ENCODE results near the gene SYT15. TPM values are rescaled to one million over a fixed set of nuclear protein-coding genes. Genes with fewer than 3 reads are reported as not detected.
"Not testable (repeated sequence)": the region's sequence is repeated elsewhere in the genome, so short reads cannot be mapped to it uniquely, and the experiment has no call there.

Gene SYT15
- total RNA-seq (1 to 10 TPM in 6 of 7 donors, under 1 TPM in 1; 0.92 to 8.4 (median 3.2) TPM), polyA plus RNA-seq (1 to 10 TPM in 2 of 3 donors, under 1 TPM in 1; 0.20 to 1.5 (median 1.0) TPM)
- long read RNA-seq, donor 1 = 0 reads
- long read RNA-seq, donor 2 = 0 reads

- H3K36me3 ChIP-seq; intact Hi-C loops (cut with DNase I; ENCODE audit: low total_unique reads); H3K27ac ChIP-seq; H3K4me1 ChIP-seq; H3K9me3 ChIP-seq: not testable (repeated sequence)
- Histone ChIP-seq H3K27me3 (replicated peaks in 1 of 7) (peaks cover 0 to 13% (median 0%) of the 10 kb centered on the region in 7 donors), H3K4me3 (peak within 1 kb of the TSS in 4 of 8 donors; percentile 10 to 49 (median 28))
- peak; percentile 37 for DNase-seq
- WGBS, 5 donors = 1 to 3% (median 2%) methylated on average over 23 to 48 of the region's 68 CpGs; no CpG with 5 or more reads in 2 of the 5 donors
Measured at GRCh38 chr10:46578474-46579178, at the start of gene SYT15. TSS of gene SYT15 (plus strand) at chr10:46579128. CDS start at chr10:46579169, 41 bp downstream.

GRCh38 chr10:46529742-46530141, 49.2 kb upstream of the SYT15 start:
- DNase-seq = peak; percentile 58
- H3K4me3 ChIP-seq; H3K27me3 ChIP-seq (replicated peaks in 1 of 7); H3K36me3 ChIP-seq; H3K4me1 ChIP-seq; H3K27ac ChIP-seq; intact Hi-C loops (cut with DNase I; ENCODE audit: low total_unique reads); H3K9me3 ChIP-seq: not testable (repeated sequence)
- 84 to 89% (median 86%) methylated on average over 7 of the region's 7 CpGs for WGBS, 5 donors

- no peak for TF ChIP-seq CTCF (IDR thresholded peaks at IDR 0.05 in 8 of 11, conservative IDR thresholded peaks at IDR 0.05 in 3 of 11)
- no peak for TF ChIP-seq POLR2AphosphoS5 (IDR thresholded peaks at IDR 0.05)
- no peak for TF ChIP-seq POLR2A (IDR thresholded peaks at IDR 0.05)
- no peak overlapping the region for H3K4me3 ChIP-seq
- peak; percentile 74 for DNase-seq
- H3K27ac ChIP-seq = no peak overlapping the region
- intact Hi-C loops (cut with DNase I; ENCODE audit: low total_unique reads) = no loop called here
- H3K36me3 ChIP-seq = no peaks in the 10 kb centered on the region
- WGBS, 5 donors = 87 to 93% (median 89%) methylated on average over 18 of the region's 18 CpGs
- H3K27me3 ChIP-seq (replicated peaks in 1 of 7) = peaks cover 0 to 2% (median 0%) of the 10 kb centered on the region in 7 donors
- H3K9me3 ChIP-seq = no peaks in the 10 kb centered on the region
- no peaks in the 10 kb centered on the region for H3K4me1 ChIP-seq
Measured at GRCh38 chr10:46530249-46531186, 48.4 kb upstream of the SYT15 start.

GRCh38 chr10:46532256-46532655, 46.7 kb upstream of the SYT15 start:
- H3K4me3 ChIP-seq; H3K36me3 ChIP-seq; H3K27ac ChIP-seq; H3K9me3 ChIP-seq; intact Hi-C loops (cut with DNase I; ENCODE audit: low total_unique reads); H3K4me1 ChIP-seq: not testable (repeated sequence)
- H3K27me3 ChIP-seq (replicated peaks in 1 of 7) = peaks cover 0 to 18% (median 8%) of the 10 kb centered on the region in 7 donors
- peak; percentile 35 for DNase-seq
- 47 to 64% (median 51%) methylated on average over 1 of the region's 1 CpG for WGBS, 5 donors

- intact Hi-C loops (cut with DNase I; ENCODE audit: low total_unique reads) = no loop called here
- Histone ChIP-seq H3K4me3 (no peak overlapping the region), H3K27me3 (replicated peaks in 1 of 7) (peaks cover 0 to 40% (median 8%) of the 10 kb centered on the region in 7 donors), H3K36me3 (no peaks in the 10 kb centered on the region), H3K4me1 (no peaks in the 10 kb centered on the region), H3K27ac (no peak overlapping the region), H3K9me3 (no peaks in the 10 kb centered on the region)
- WGBS, 5 donors = 78 to 89% (median 84%) methylated on average over 6 of the region's 6 CpGs
- DNase-seq = peak; percentile 69
- TF ChIP-seq POLR2A (IDR thresholded peaks at IDR 0.05) (no peak), CTCF (IDR thresholded peaks at IDR 0.05 in 8 of 11, conservative IDR thresholded peaks at IDR 0.05 in 3 of 11) (no peak), POLR2AphosphoS5 (IDR thresholded peaks at IDR 0.05) (no peak)
Measured at GRCh38 chr10:46534828-46535524, 44.0 kb upstream of the SYT15 start.

Data from spleen (tissue), 13 donors.